Retinal pigment epithelial cell (primary cell): Measurements from ENCODE around the gene CPEB1.

Experiments used
- DNase-seq: peaks from one replicate; pipeline ENCODE4 v3.0.0-alpha.2; 2010; ENCODE audit warnings: low read depth
- H3K4me3 ChIP-seq: 2 replicates; pipeline ENCODE4 v1.5.1; 2011; ENCODE audit warnings: mild to moderate bottlenecking, low read length, control low read depth, moderate library complexity
- CTCF ChIP-seq: conservative IDR thresholded peaks from 2 replicates; pipeline ENCODE4 v1.5.1; 2011; ENCODE audit warnings: low read depth, low read length, control low read depth, inconsistent platforms

The CPEB1 gene

GRCh38 chr15:82624008-82624407 lies 23.2 kb downstream of the CPEB1 start:
- H3K4me3 ChIP-seq: no peak overlapping the region
- no peak for TF ChIP-seq CTCF

GRCh38 chr15:82621970-82622369 lies 25.2 kb downstream of the CPEB1 start:
- peak; percentile 22 for TF ChIP-seq CTCF
- no peak overlapping the region for H3K4me3 ChIP-seq
- no peak for DNase-seq

More at GRCh38 chr15:82624008-82624407, 23.2 kb downstream of the CPEB1 start:
- no peak for DNase-seq

GRCh38 chr15:82613747-82614146 lies 33.4 kb downstream of the CPEB1 start:
- H3K4me3 ChIP-seq: no peak overlapping the region
- no peak for TF ChIP-seq CTCF
- DNase-seq: no peak

- TF ChIP-seq CTCF: no peak
- no peak overlapping the region for H3K4me3 ChIP-seq
- no peak for DNase-seq
These were observed 35.8 kb downstream of the CPEB1 start for GRCh38 chr15:82611348-82611747.

GRCh38 chr15:82602195-82602594 lies 45.0 kb downstream of the CPEB1 start:
- no peak for DNase-seq
- no peak overlapping the region for H3K4me3 ChIP-seq
- TF ChIP-seq CTCF: no peak

GRCh38 chr15:82599862-82600261 lies 47.3 kb downstream of the CPEB1 start:
- TF ChIP-seq CTCF: no peak
- H3K4me3 ChIP-seq: no peak overlapping the region
- no peak for DNase-seq

- H3K4me3 ChIP-seq: no peak overlapping the region
- no peak for DNase-seq
- no peak for TF ChIP-seq CTCF
These were observed 49.3 kb downstream of the CPEB1 start for GRCh38 chr15:82597815-82598214.
